GM21723 (cell line): ENCODE measurements around the gene TEX19.
"Not testable (repeated sequence)": the region's sequence is repeated elsewhere in the genome, so short reads cannot be mapped to it uniquely, and the experiment has no call there.

Experiments used
- ATAC-seq: cut with Tn5 transposase; IDR thresholded peaks from one replicate; pipeline ENCODE4 v1.9.1; 2021; ENCODE audit warnings: mild to moderate bottlenecking, moderate library complexity; ENCODE audit not compliant: unreplicated experiment

TEX19 gene

DNA sequence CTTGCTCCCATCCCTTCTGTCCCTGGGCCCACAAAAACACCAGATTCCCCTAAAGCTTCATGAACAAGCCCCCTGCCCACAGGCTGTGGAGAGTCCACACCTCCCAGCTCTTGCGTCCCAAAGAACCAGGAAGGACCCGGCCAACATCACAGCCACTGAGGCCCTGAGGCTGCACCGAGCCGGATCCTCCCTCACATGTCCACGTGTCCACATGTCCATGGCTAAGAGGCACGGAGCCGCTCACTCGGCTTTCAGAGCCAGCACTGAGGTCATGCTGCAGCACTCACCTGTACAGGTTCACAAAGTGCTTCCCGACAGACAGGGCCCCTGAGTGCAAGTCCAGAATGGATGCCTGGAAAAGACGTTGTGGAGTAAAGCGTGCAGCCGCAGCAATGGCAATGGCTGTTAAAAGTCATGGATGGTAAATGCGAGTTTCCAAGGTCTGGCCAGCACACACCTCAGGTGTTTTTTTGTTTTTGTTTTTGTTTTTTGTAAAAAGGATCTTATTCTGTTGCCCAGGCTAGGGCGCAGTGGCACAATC lies 47.2 kb downstream of the TEX19 start:
- ATAC-seq, result no peak

DNA sequence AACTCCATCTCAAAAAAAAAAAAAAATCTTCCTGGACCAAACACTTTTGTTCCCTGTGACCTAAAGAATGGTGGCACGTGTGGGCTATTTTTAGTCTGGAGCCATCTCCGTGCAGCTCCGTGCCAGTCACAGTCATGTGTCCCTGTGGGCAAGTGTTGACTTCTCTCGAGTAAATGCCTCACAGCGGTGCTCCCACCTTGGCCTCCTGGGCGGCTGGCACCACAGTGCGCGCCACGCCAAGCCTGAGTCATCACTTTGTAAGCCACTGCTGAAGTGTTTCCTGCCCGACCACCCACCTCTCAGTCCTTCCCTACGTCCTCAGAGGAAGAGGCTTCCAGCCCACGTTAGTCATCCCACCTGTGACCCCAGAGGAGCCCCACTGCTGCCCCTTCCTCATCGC lies 48.2 kb downstream of the TEX19 start:
- ATAC-seq, result no peak

DNA sequence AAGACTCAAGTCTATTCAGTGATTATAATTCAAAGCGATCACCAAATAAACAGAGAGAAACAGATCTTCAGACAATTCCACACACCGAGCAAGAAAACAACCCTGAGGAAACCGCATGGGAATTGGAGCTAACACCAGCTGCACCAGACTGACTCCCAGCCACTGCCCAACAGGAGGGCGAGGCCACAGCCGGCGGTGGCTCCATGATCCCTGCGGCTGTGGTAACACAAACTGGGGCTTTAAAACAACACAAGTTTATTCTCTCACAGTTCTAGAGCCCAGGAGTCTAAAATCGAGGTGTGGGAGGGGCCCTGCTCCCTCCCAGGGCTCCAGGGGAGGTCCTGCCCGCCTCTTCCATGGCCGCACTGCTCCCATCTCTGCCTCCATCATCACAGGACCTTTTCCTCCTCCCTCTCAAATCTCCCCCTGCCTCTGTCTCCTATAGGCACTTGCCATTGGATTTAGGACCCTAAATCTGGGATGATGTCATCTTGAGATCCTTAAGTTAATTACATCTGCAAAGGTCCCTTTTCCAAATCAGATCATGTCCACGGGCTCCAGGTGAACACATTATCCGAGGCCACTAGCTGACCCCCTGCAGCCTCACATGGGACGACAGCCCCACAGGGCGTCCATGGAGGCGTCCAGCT lies 49.4 kb downstream of the TEX19 start:
- no peak for ATAC-seq

DNA sequence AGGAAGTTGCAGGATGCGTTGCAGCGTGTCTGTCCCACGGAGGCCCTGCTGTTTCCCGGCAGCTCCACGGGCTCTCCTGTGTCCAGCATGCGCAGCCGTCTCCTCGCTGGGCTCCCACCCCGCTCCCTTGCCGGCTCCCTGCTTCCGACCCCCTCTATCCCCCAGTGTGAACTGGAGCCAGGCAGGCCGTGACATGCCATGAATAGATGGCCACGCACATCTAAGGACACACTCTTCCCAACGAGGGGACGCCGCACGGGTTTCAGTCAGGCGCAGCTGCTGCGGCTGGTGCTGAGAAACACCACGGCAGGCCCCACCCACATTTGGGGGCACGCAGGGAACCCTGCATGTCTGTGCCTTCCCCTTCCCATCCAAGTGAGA lies 49.9 kb downstream of the TEX19 start:
- ATAC-seq, result no peak

DNA sequence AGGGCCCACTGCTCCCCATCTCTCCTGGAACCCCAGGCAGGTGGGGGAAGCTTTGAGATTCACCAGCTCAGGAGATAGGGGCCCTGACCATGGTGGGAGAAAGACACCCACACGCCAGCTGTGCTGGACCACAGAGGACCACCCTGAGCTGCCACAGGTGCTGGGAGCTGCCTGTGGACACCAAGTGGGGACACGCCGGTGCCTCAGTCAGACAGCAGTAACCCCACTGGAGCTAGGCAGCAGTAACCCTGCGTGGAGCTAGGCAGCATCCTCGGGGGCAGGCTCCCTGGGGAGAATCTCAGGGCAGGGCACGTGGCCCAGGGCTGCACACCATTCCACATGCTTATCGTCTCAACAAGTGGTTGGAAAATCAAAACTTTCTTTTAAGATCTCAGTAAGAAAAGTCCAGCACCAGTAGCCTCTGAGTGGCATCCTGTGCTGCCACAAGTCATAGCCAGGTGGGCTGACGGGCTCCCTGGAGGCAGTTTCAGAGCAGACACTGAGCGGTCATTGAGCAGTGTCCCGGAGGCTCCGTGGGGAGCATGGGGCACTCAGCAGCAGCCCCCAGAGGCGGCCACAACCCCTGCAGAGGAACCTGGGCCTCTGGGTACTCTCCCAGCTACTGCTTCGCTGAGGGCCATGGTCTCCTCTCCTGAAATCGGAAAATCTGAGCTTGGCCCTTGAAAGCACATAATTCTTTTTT lies 51.1 kb downstream of the TEX19 start:
- ATAC-seq, result no peak

DNA sequence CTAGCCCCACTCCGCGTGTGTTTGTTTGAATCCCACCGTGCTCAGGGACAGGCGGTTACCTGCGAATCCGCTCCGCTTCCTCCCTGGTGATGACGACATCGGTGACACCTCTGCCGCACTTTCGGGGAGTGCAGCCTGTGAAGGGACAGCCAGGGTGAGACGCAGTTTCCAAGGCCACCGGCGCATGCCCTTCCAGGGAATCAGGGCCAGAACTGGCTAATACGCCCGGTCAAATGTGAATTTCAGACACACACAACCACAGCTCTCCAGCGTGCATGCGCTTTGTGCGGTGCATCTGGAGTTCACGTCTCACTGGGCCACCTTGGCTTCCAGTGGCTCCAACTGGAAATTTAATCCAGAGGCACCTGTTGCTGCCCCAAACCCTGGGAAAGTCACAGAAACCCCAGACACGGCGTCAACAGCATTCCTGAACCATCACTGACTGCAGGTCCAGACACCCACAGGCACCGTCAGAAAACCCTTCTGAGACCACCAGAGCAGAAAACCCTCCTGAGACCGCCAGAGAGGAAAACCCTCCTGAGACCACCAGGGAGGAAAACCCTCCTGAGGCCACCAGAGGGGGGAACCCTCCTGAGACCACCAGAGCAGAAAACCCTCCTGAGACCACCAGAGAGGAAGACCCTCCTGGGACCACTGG lies 52.5 kb downstream of the TEX19 start:
- ATAC-seq, result no peak

DNA sequence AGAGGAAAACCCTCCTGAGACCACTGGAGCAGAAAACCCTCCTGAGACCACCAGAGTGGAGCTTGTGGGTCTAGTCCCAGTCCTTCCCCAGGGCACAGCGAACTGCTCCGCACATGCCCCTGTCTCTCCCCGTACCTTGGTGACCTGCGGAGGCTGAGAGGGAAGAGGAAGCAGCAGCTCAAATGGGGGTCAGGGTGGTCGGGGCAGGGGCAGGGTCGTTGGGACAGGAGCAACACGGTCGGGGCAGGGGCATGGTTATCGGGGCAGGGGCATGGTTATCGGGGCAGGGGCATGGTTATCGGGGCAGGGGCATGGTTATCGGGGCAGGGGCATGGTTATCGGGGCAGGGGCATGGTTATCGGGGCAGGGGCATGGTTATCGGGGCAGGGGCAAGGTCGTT lies 53.0 kb downstream of the TEX19 start:
- ATAC-seq, result not testable (repeated sequence)

DNA sequence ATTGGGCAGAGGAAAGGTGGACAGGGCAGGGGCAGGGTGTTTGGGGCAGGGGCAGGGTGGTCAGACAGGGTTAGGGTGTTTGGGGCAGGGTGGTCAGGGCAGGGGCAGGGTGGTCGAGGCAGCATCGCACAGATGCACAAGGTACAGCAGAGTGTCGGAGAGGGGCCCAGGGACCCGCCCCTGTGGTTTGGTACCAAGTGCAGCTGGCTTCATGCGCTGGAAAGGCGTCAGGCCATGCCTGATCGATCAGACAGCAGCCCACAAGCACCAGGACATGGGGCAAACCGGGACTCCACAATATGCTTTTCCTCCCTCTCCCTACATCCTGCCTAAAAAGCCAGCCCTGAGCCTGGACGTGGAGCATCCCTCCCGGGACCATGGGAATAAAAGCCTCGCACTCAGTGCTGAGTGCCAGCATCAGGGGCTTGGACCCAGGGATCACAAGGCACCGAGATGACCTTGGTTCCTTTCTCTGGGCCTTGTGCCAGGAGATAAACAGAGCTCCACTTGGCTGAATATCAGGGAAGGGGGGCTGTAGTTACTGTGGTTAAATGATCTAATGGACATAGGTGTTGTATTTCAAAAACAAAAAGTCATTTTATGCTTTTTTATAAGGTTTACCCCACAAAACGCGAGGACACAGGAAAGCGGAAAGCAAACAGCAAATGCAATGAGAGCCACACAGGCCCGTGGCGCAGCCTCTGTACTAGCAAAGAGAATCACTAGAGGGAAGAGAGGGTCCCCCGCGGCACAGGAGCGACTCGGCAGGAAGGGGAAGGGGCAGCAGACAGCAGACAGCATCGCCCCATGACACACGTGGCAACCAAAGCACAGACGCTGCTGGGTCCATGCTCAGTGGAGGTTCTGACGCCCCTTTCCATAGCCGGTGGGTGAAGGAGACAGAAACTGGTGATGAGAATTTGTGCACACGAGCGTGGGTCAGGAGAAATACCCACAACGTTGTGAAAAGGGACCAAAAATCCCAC lies 53.8 kb downstream of the TEX19 start:
- ATAC-seq, result no peak
